GM12878 (cell line): ENCODE results near the gene AOAH. TPM values are rescaled to one million over a fixed set of nuclear protein-coding genes. Genes with fewer than 3 reads are reported as not detected.

ENCODE experiments used
- ATAC-seq: fragments of 200-7000 bp; cut with Tn5 transposase; 3 replicates; pipeline ENCODE4 v1.9.1; 2020; ENCODE audit warnings: mild to moderate bottlenecking, moderate library complexity
- BruUV-seq: library from RNA; stranded (reverse); fragments of 400-500 nt; replicated peaks from 2 replicates; lab custom pipeline; 2021; lab: Mats Ljungman, UMichigan
- CTCF ChIA-PET: fragments of 300-600 bp; sonication (Branson Sonifier 250); formaldehyde crosslinking; extraction: SDS; loops from one replicate; lab custom pipeline; 2021; ENCODE audit warnings: inconsistent platforms; lab: Yijun Ruan, JAX
- POLR2A ChIA-PET: fragments of 350-600 bp; formaldehyde crosslinking; extraction: SDS; loops from one replicate; lab custom pipeline; 2021; ENCODE audit warnings: inconsistent platforms; lab: Charles Lee
- RAD21 ChIA-PET: fragments of 300-600 bp; sonication (Branson Sonifier 250); formaldehyde crosslinking; loops from one replicate; lab custom pipeline; 2023; ENCODE audit warnings: antibody characterized with exemption; ENCODE audit not compliant: unreplicated experiment; lab: Charles Lee
- SMC1A ChIA-PET: fragments of 300-600 bp; sonication (Branson Sonifier 250); formaldehyde crosslinking; loops from one replicate; lab custom pipeline; 2023; ENCODE audit not compliant: unreplicated experiment, uncharacterized antibody; lab: Charles Lee
- DNase-seq: peaks from one replicate; pipeline ENCODE4 v3.0.0-alpha.2; 2011; ENCODE audit warnings: low read depth, low spot score
- FAIRE-seq: peaks from 3 replicates; lab custom pipeline; 2011; peaks lifted over from hg19 to GRCh38; lab: Jason Lieb, UNC
- H2AFZ ChIP-seq: 2 replicates; pipeline ENCODE4 v1.6.0; 2011; ENCODE audit warnings: low read depth, low read length, control low read depth; ENCODE audit not compliant: control insufficient read depth
- H3K27ac ChIP-seq: 2 replicates; pipeline ENCODE4 v1.5.1; 2011; ENCODE audit warnings: control low read depth; ENCODE audit not compliant: control insufficient read depth, insufficient read depth
- H3K27me3 ChIP-seq, 2 experiments: replicated peaks in 1 of 2; 2 replicates each; pipeline versions ENCODE4 v1.6.0 to v1.6.1; 2011; ENCODE audit warnings: low read length in 1 of 2; ENCODE audit not compliant: control insufficient read depth in 2 of 2, insufficient read depth in 2 of 2
- H3K36me3 ChIP-seq, 2 experiments: 2 replicates each; pipeline ENCODE4 v1.5.1; 2011; ENCODE audit warnings: low read length in 1 of 2; ENCODE audit not compliant: control insufficient read depth in 2 of 2, insufficient read depth in 2 of 2
- H3K4me1 ChIP-seq: 2 replicates; pipeline ENCODE4 v1.6.1; 2011; ENCODE audit warnings: mild to moderate bottlenecking, low read length, moderate library complexity, mixed read lengths; ENCODE audit not compliant: control insufficient read depth, insufficient read depth
- H3K4me2 ChIP-seq: 2 replicates; pipeline ENCODE4 v1.6.0; 2011; ENCODE audit warnings: control low read depth; ENCODE audit not compliant: control insufficient read depth, insufficient read depth
- H3K4me3 ChIP-seq: fragments of 200-600 bp; sonication (generic); 2 replicates; pipeline ENCODE4 v1.5.1; 2016
- H3K79me2 ChIP-seq: 2 replicates; pipeline ENCODE4 v1.6.0; 2011; ENCODE audit warnings: low read length; ENCODE audit not compliant: control insufficient read depth, insufficient read depth
- H3K9ac ChIP-seq: 2 replicates; pipeline ENCODE4 v1.8.0; 2011; ENCODE audit warnings: low read length, control low read depth, mixed read lengths; ENCODE audit not compliant: control insufficient read depth, insufficient read depth
- H3K9me3 ChIP-seq: replicated peaks from 3 replicates; pipeline ENCODE4 v1.5.1; 2011; ENCODE audit warnings: mild to moderate bottlenecking, low read length; ENCODE audit not compliant: control insufficient read depth, insufficient read depth
- H4K20me1 ChIP-seq: 2 replicates; pipeline ENCODE4 v1.6.0; 2011; ENCODE audit not compliant: control insufficient read depth, insufficient read depth
- BRCA1 ChIP-seq: IDR thresholded peaks from 2 replicates; pipeline ENCODE4 v1.6.1; 2011; ENCODE audit warnings: low read depth, low read length, improper control_type of control experiment
- EGR1 ChIP-seq, 2 experiments: IDR thresholded peaks; 1 replicate in 1 of 2; 2 replicates in 1 of 2; pipeline ENCODE4 v1.6.1; 2011 to 2012; ENCODE audit warnings: low read depth in 2 of 2, low read length in 2 of 2, borderline replicate concordance in 1 of 2, mild to moderate bottlenecking in 1 of 2, moderate library complexity in 1 of 2
- IRF5 ChIP-seq: fragments of 450-650 bp; IDR thresholded peaks from 2 replicates; pipeline ENCODE4 v1.6.1; 2017; ENCODE audit warnings: borderline replicate concordance
- KDM1A ChIP-seq: fragments of 200-600 bp; sonication (generic); IDR thresholded peaks from 2 replicates; pipeline ENCODE4 v1.6.1; 2016; ENCODE audit warnings: borderline replicate concordance
- NR2C2 ChIP-seq: IDR thresholded peaks from 2 replicates; pipeline ENCODE4 v1.6.1; 2011; ENCODE audit warnings: borderline replicate concordance, low read depth; ENCODE audit not compliant: control insufficient read depth, insufficient read length
- RCOR1 ChIP-seq: conservative IDR thresholded peaks from 2 replicates; pipeline ENCODE4 v1.6.1; 2012; ENCODE audit warnings: low read depth, low read length, improper control_type of control experiment
- SIN3A ChIP-seq: IDR thresholded peaks from 2 replicates; pipeline ENCODE4 v1.6.1; 2012; ENCODE audit warnings: low read depth, low read length, improper control_type of control experiment
- SUZ12 ChIP-seq: fragments of 200-600 bp; sonication (generic); IDR thresholded peaks from one replicate; pipeline ENCODE4 v1.6.1; 2018; ENCODE audit warnings: antibody characterized with exemption, mild to moderate bottlenecking; ENCODE audit not compliant: unreplicated experiment
- USF1 ChIP-seq: IDR thresholded peaks from 2 replicates; pipeline ENCODE4 v1.6.1; 2011; ENCODE audit warnings: borderline replicate concordance, low read depth, mild to moderate bottlenecking, moderate library complexity, mixed read lengths, low read length; ENCODE audit not compliant: insufficient read depth; ENCODE audit errors: extremely low read length
- ZBTB11 ChIP-seq: fragments of 450-650 bp; formaldehyde crosslinking; IDR thresholded peaks from 2 replicates; pipeline ENCODE4 v1.5.0; 2022; ENCODE audit warnings: mild to moderate bottlenecking, missing genetic modification characterization
- ZNF217 ChIP-seq: fragments of 450-650 bp; IDR thresholded peaks from 2 replicates; pipeline ENCODE4 v1.6.1; 2017; ENCODE audit warnings: antibody characterized with exemption, mild to moderate bottlenecking
- WGBS: methylation state at CpG from one replicate; pipeline ENCODE4 v1.1.6; 2016; ENCODE audit warnings: low lambda C conversion rate; ENCODE audit not compliant: insufficient replicate concordance, insufficient coverage; ENCODE audit errors: missing lambda C conversion rate; 5-methylcytosine and 5-hydroxymethylcytosine counted together
- in situ Hi-C: fragments of 300-500 bp; cut with MboI; formaldehyde crosslinking; loops from 9 replicates; pipeline ENCODE4 v1.14.3; 2018; ENCODE audit warnings: mixed read lengths
- intact Hi-C: fragments of 100-400 bp; cut with micrococcal nuclease; formaldehyde crosslinking; loops from one replicate; pipeline ENCODE4 v1.14.2; 2022; ENCODE audit not compliant: unreplicated experiment
- polyA plus RNA-seq, 11 experiments: library from polyadenylated mRNA; depleted of rRNA in 4 of 11; unstranded in 6 of 11; stranded (reverse) in 5 of 11; fragments of >200 nt; fragmentation: Nextera tagmentation in 4 of 11; fragmentation: Illumina TruSeq in 1 of 11; extraction: Ambion mirVana in 4 of 11; extraction: Trizol in 1 of 11; gene quantifications; 1 replicate in 1 of 11; 2 replicates in 10 of 11; pipeline versions ENCODE4 v1.2.1 to v1.2.3, GENCODE V29; 2011 to 2016; ENCODE audit warnings: inconsistent platforms in 2 of 11, missing spikeins in 2 of 11, low read depth in 1 of 11
- total RNA-seq, 4 experiments: library from RNA; depleted of rRNA in 3 of 4; stranded (reverse); fragments of >200 nt in 3 of 4; fragmentation: Illumina TruSeq in 1 of 4; extraction: Trizol in 1 of 4; gene quantifications; 2 replicates each; pipeline versions ENCODE4 v1.2.1 to v1.2.3, GENCODE V29; 2013 to 2021

Gene AOAH
- total and polyA plus RNA-seq, 10 of the 15 experiments (the other 5 are each of a cell fraction or from before 2014, with no cell fraction given): 0.32 to 2.8 (median 1.4) TPM

GRCh38 chr7:36651404-36651803 is 72.9 kb downstream of the AOAH start:
- in situ Hi-C loops: no loop called here
- SMC1A ChIA-PET: no interaction called here

More at GRCh38 chr7:36651404-36651803, 72.9 kb downstream of the AOAH start:
- Histone ChIP-seq H3K4me1 (no peaks in the 10 kb centered on the region), H4K20me1 (no peaks in the 10 kb centered on the region), H3K27ac (no peak overlapping the region), H3K4me3 (no peak overlapping the region), H3K9ac (no peak overlapping the region), H3K4me2 (no peak overlapping the region), H3K36me3 (no peaks in the 10 kb centered on the region), H3K9me3 (no peaks in the 10 kb centered on the region), H3K27me3 (peaks cover 0 to 1% of the 10 kb centered on the region in 2 experiments; a peak in 2 of 4 replicates), H2AFZ (no peak overlapping the region), H3K79me2 (no peaks in the 10 kb centered on the region)
- FAIRE-seq (no peak), DNase-seq (no peak), ATAC-seq (no peak)
- intact Hi-C loops: no loop called here
- ChIA-PET RAD21 (no interaction called here), POLR2A (no interaction called here), CTCF (no interaction called here)
- no TSS peak for BruUV-seq
- no peak for TF ChIP-seq EGR1 (IDR thresholded peaks at IDR 0.05; ENCODE audit: borderline replicate concordance in 1 of 2, low read depth in 2 of 2, low read length in 2 of 2)
- no peak for TF ChIP-seq BRCA1
- TF ChIP-seq RCOR1: no peak
- TF ChIP-seq SUZ12: no peak
- no peak for TF ChIP-seq KDM1A
- no peak for TF ChIP-seq ZNF217
- no peak for TF ChIP-seq NR2C2
- no peak for TF ChIP-seq SIN3A
- TF ChIP-seq IRF5: no peak
- TF ChIP-seq ZBTB11 (CRISPR knock-in tag): no peak
- no peak for TF ChIP-seq USF1
- WGBS: 29% methylated on average over 2 of the region's 2 CpGs
